GM19328 (cell line): ENCODE data around the gene AGPS.
"Not testable (repeated sequence)": the region's sequence is repeated elsewhere in the genome, so short reads cannot be mapped to it uniquely, and the experiment has no call there.

Experiments used
- ATAC-seq: cut with Tn5 transposase; IDR thresholded peaks from one replicate; pipeline ENCODE4 v1.9.1; 2021; ENCODE audit warnings: mild to moderate bottlenecking, moderate library complexity; ENCODE audit not compliant: unreplicated experiment

AGPS gene

GRCh38 chr2:177413703-177414102 lies 21.1 kb downstream of the AGPS start:
- no peak for ATAC-seq

DNA sequence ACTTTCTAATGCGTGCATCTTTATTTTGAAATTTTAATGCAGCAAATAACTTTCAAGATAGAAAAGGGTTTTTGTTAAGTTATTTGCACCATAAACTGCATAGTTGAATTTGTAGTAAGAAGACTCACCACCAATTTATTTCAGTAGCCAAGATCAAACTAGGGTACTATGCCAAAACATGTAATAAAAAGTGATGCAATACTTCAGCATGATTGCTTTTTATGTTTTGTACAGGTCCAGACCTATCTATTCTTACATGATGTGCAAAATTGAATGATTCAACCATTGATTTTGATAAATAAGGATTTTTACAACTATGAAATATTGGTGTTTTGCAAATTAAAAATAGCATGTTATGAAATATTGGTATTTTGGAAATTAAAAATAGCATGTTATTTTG lies 26.7 kb downstream of the AGPS start:
- ATAC-seq: no peak

DNA sequence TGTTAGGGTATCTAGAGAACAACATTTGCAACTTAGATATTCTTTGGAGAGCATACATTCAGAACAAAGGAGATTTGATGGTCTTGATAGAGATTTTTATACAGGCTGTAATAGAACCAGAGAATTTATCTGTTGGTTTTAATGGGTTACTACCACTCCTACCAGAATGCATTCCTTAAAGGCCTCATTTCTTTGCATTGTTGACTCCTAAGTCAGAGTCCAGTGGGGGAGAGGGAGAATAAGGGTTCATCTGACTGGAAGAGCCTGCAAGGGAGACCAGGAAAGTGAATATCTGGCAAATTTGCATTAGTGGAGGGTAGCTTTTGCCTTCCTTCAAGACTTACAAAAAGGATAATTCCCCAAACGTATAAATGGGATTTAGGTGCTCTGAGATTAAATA lies 29.7 kb downstream of the AGPS start:
- ATAC-seq: no peak

DNA sequence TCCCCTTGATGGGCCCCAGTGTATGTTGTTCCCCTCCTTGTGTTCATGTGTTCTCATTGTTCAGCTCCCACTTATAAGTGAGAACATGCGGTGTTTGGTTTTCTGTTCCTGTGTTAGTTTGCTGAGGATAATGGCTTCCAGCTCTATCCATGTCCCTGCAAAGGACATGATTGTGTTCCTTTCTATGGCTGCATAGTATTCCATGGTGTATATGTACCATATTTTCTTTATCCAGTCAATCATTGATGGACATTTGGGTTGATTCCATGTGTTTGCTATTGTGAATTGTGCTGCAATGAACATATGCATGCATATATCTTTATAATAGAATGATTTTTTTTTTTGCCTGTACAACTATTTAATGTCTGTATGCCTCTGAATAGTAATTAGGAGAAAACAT lies 31.5 kb downstream of the AGPS start:
- ATAC-seq: not testable (repeated sequence)

- not testable (repeated sequence) for ATAC-seq
These were observed 32.0 kb downstream of the AGPS start for GRCh38 chr2:177424620-177425019.

GRCh38 chr2:177427316-177427715 lies 34.7 kb downstream of the AGPS start:
- ATAC-seq: no peak

GRCh38 chr2:177427936-177428335 lies 35.4 kb downstream of the AGPS start:
- not testable (repeated sequence) for ATAC-seq

- no peak for ATAC-seq
These were observed 37.2 kb downstream of the AGPS start for GRCh38 chr2:177429688-177430325.

- no peak for ATAC-seq
These were observed 37.8 kb downstream of the AGPS start for GRCh38 chr2:177430411-177430810.

DNA sequence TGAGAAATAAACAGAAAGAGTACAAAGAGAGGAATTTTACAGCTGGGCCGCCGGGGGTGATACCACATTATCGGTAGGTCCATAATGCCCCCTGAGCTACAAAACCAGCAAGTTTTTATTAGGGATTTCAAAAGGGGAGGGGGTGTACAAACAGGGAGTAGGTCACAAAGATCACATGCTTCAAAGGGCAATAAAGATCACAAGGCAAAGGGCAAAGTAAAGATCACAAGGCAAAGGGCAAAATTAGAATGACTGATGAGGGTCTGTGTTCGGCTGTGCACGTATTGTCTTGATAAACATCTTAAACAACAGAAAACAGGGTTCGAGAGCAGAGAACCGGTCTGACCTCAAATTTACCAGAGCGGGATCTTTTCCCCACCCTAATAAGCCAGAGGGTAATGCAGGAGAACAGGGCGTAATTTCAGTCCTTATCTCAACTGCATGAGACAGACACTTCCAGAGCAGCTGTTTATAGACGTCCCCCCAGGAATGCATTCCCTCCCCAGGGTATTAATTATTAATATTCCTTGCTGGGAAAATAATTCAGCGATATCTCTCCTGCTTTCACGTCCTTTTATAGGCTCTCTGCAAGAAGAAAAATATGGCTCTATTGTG lies 38.6 kb downstream of the AGPS start:
- not testable (repeated sequence) for ATAC-seq

GRCh38 chr2:177432703-177433102 lies 40.1 kb downstream of the AGPS start:
- ATAC-seq: no peak

DNA sequence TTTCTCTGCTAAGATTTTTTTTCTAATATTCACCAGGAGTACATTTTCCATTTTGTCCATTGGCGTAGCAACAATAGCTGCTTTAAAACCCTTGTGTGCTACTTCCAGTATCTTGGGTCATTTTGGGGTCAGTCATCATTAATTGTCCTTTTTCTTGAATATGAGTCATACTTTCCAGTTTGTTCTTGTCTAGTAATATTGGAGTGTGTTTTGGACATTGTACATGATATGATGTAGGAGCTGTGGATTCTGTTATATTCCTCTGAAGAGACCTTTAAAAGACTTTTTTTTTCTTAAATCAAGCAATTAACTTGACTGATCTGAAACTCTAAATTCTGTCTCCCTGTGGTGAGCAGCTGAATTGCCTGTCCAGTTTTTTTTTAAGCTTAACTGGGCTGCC lies 40.8 kb downstream of the AGPS start:
- ATAC-seq: no peak

- ATAC-seq: no peak
These were observed 41.9 kb downstream of the AGPS start for GRCh38 chr2:177434475-177434874.

DNA sequence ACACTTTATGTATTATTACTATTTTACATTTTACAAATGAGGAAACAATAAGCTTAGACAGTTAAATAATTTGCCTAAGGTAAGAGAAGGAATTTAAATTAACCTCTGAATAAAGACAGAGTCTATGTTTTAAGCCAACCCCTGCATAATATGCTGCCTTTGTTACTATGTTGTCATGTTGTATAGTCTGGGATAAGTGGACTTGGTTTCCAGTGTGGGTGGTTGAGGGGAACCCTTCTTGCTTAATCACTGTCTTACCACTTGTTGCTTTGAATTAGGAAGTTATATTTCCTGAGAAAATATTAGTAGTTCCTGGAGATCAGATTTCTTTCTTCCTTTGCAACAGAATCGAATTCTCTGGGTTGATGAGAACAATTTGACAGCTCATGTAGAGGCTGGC lies 52.6 kb downstream of the AGPS start:
- no peak for ATAC-seq

DNA sequence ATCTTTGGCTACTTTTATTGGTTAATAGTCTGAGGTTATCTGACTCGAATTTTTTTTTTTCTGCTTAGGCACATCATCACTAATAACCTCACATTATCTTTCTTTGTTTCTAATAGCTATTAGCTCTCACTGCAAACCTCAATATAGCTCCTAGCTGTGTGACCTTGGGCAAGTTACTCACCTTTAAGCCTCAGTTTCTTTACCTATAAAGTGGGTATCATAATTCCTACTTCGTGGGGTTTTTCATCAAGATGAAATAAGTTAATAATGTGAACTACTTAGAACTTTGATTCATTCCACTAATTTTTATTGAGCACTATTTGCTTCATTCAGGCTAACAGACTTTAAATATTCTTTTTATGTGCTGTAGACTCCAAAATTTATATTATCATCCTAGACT lies 55.5 kb downstream of the AGPS start:
- no peak for ATAC-seq

GRCh38 chr2:177449159-177449558 lies 56.6 kb downstream of the AGPS start:
- ATAC-seq: no peak

GRCh38 chr2:177455187-177455586 lies 62.6 kb downstream of the AGPS start:
- ATAC-seq: no peak

- not testable (repeated sequence) for ATAC-seq
These were observed 67.2 kb downstream of the AGPS start for GRCh38 chr2:177459756-177460155.

GRCh38 chr2:177460973-177461585 lies 68.5 kb downstream of the AGPS start:
- ATAC-seq: no peak

DNA sequence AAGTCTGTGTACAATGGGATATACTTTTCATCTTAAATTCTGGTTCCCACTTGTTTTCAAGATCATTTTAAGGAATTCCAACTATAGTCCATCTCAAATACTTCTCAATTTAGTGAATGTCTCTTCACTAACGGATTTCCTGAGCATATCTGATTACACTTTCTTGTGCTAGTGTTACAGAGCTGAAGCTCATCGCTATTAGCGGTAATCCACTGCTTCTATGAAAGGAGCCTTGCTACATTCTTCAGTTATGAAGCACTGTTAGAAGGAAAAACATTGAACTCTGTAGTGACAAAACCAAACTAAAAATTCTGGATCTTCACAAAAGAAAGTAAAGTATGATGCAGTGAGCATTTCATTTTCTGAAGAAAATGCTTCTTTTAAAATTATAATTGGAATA lies 72.0 kb downstream of the AGPS start:
- ATAC-seq: no peak

- ATAC-seq: no peak
These were observed 73.0 kb downstream of the AGPS start for GRCh38 chr2:177465400-177466138.
